ENCODE data around the gene KRT86.

The KRT86 gene

GRCh38 chr12:52319097-52319496 is 44.7 kb downstream of the KRT86 start (continued):
- TF ChIP-seq ZNF624 (tag by site-specific recombination; IDR thresholded peaks at IDR 0.05) = no peak
- TF ChIP-seq ZNF664 (tag by site-specific recombination; IDR thresholded peaks at IDR 0.05) = no peak

- no peak within 1 kb of the TSS for H3K4me3 ChIP-seq (ENCODE audit: low read depth, low read length)
- CTCF ChIA-PET = interaction anchor here (0.7 to 1.9 kb wide), 4 partner anchors 10 to 517 kb away, joined by 3 to 13 read pairs (median 4); no protein-coding TSS in a partner anchor
- H3K9me3 ChIP-seq (ENCODE audit: control insufficient read depth, insufficient read depth, low read depth, low read length) = no peaks in the 10 kb centered on the region
- no peaks in the 10 kb centered on the region for H3K4me1 ChIP-seq (ENCODE audit: control insufficient read depth, insufficient read depth, low read length)
- no peak within 1 kb of the TSS for H3K27ac ChIP-seq (ENCODE audit: extremely low read depth, low read depth, low read length)
- TF ChIP-seq SETDB1 (IDR thresholded peaks at IDR 0.05; ENCODE audit: insufficient read length, low read length) = no peak
- TF ChIP-seq ZNF658 (tag by site-specific recombination; IDR thresholded peaks at IDR 0.05) = no peak
- TF ChIP-seq ZNF394 (tag by site-specific recombination; IDR thresholded peaks at IDR 0.05; ENCODE audit: borderline replicate concordance) = no peak
- TF ChIP-seq ZNF354C (tag by site-specific recombination; IDR thresholded peaks at IDR 0.05; ENCODE audit: borderline replicate concordance, low read depth) = no peak
- TF ChIP-seq ZNF747 (tag by site-specific recombination; IDR thresholded peaks at IDR 0.05) = no peak
- no peak for TF ChIP-seq ZNF292 (tag by site-specific recombination; IDR thresholded peaks at IDR 0.05; ENCODE audit: borderline replicate concordance, low read depth)
- no peak for TF ChIP-seq ZNF785 (tag by site-specific recombination; IDR thresholded peaks at IDR 0.05)
- TF ChIP-seq ZNF37A (tag by site-specific recombination; IDR thresholded peaks at IDR 0.05) = no peak
- TF ChIP-seq EGR2 (tag by site-specific recombination; IDR thresholded peaks at IDR 0.05; ENCODE audit: low read depth) = no peak
- TF ChIP-seq ZNF473 (tag by site-specific recombination; IDR thresholded peaks at IDR 0.05) = no peak
- no peak for TF ChIP-seq ZNF544 (tag by site-specific recombination; IDR thresholded peaks at IDR 0.05)
- TF ChIP-seq ZNF211 (tag by site-specific recombination; IDR thresholded peaks at IDR 0.05; ENCODE audit: low read depth) = no peak
- TF ChIP-seq ELK4 (IDR thresholded peaks at IDR 0.05; ENCODE audit: borderline replicate concordance, low read depth, low read length) = no peak
- no peak for TF ChIP-seq ZNF248 (tag by site-specific recombination; IDR thresholded peaks at IDR 0.05)
- TF ChIP-seq SCRT2 (tag by site-specific recombination; IDR thresholded peaks at IDR 0.05) = no peak
- no peak for TF ChIP-seq ZNF670 (tag by site-specific recombination; IDR thresholded peaks at IDR 0.05; ENCODE audit: low read depth)
- no peak for TF ChIP-seq ZNF48 (tag by site-specific recombination; IDR thresholded peaks at IDR 0.05)
- TF ChIP-seq ZNF362 (tag by site-specific recombination; IDR thresholded peaks at IDR 0.05) = no peak
- POLR2A ChIA-PET = no interaction called here
- no peaks in the 10 kb centered on the region for H3K36me3 ChIP-seq (ENCODE audit: control insufficient read depth in 2 of 2, insufficient read depth in 1 of 2, low read length in 2 of 2)
Observed at GRCh38 chr12:52320784-52321400, 46.4 kb downstream of the KRT86 start, which contains the start of gene KRT83. KRT83 (minus strand) TSS chr12:52321398; CDS start chr12:52321335, 63 bp downstream.

- no peak for TF ChIP-seq SALL2 (tag by site-specific recombination; IDR thresholded peaks at IDR 0.05; ENCODE audit: borderline replicate concordance)
- no peak for TF ChIP-seq ZNF391 (tag by site-specific recombination; IDR thresholded peaks at IDR 0.05; ENCODE audit: borderline replicate concordance, low read depth)
- TF ChIP-seq ZNF157 (tag by site-specific recombination; IDR thresholded peaks at IDR 0.05) = no peak
- no peak for TF ChIP-seq ZNF24 (tag by site-specific recombination; IDR thresholded peaks at IDR 0.05)
- no peak for TF ChIP-seq ZNF132 (tag by site-specific recombination; IDR thresholded peaks at IDR 0.05; ENCODE audit: borderline replicate concordance)
- H3K27ac ChIP-seq (ENCODE audit: extremely low read depth, low read depth, low read length) = no peak overlapping the region
- H3K9me3 ChIP-seq (ENCODE audit: control insufficient read depth, insufficient read depth, low read depth, low read length) = no peaks in the 10 kb centered on the region
- H3K4me3 ChIP-seq (ENCODE audit: low read depth, low read length) = no peak overlapping the region
- no peaks in the 10 kb centered on the region for H3K36me3 ChIP-seq (ENCODE audit: control insufficient read depth in 2 of 2, insufficient read depth in 1 of 2, low read length in 2 of 2)
- no peaks in the 10 kb centered on the region for H3K4me1 ChIP-seq (ENCODE audit: control insufficient read depth, insufficient read depth, low read length)
- POLR2A ChIA-PET = no interaction called here
- CTCF ChIA-PET = interaction anchor here (0.6 to 1.5 kb wide), 5 partner anchors 11 to 203 kb away, joined by 3 to 7 read pairs (median 4); no protein-coding TSS in a partner anchor
Observed at GRCh38 chr12:52321418-52321817, 47.0 kb downstream of the KRT86 start.
